GM19438 (cell line): Measurements from ENCODE around the gene MORN5.
A peak's percentile ranks its signal among the peaks of the same experiment; 100 is the strongest.
"Not testable (repeated sequence)": the region's sequence is repeated elsewhere in the genome, so short reads cannot be mapped to it uniquely, and the experiment has no call there.

ENCODE experiments used
- ATAC-seq: cut with Tn5 transposase; IDR thresholded peaks from one replicate; pipeline ENCODE4 v1.9.1; 2021; ENCODE audit warnings: low read depth; ENCODE audit not compliant: unreplicated experiment

The MORN5 gene

GRCh38 chr9:122159026-122159924 is at the start of gene MORN5, which contains the start of gene NDUFA8:
Gene MORN5, plus strand, starts transcription at chr9:122159908. Its CDS starts 65 bp downstream, at chr9:122159973.
Gene NDUFA8, minus strand, starts transcription at chr9:122159779. Its CDS starts 102 bp downstream, at chr9:122159677.
- ATAC-seq: peak; percentile 96

GRCh38 chr9:122110100-122110833 is 49.4 kb upstream of the MORN5 start:
- ATAC-seq: no peak

DNA sequence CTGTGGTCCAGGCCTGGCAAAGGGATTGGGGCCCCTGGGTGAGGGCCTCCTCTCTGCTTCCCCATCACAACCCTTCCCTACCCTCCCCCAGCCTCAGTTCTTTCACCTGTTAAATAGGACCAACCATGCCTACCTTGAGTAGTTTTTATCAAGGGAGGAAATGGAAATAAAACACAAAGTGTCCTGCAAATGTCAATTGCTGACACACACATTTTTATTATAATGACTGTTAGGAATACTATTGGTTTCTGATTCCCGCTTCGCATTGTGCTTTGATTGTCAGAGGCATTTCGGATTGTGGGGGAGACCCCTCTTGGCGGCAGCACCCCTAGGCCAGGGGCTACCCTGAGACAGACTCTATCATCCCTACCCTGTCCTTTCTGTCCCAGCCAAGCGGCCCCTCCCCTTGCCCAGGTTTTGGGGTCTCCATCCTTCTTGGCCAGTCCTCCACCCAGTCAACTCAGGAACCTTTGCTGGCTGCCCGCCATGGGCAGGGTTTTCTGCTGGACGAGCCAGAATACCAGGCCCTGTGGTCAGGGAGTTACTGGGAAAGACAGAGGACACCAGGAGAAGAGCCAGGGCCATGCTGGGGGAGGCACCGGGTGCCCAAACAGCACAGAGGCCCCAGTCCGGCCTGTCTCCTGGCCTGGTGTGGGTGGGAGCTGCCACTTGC is 48.2 kb upstream of the MORN5 start:
- ATAC-seq: no peak

DNA sequence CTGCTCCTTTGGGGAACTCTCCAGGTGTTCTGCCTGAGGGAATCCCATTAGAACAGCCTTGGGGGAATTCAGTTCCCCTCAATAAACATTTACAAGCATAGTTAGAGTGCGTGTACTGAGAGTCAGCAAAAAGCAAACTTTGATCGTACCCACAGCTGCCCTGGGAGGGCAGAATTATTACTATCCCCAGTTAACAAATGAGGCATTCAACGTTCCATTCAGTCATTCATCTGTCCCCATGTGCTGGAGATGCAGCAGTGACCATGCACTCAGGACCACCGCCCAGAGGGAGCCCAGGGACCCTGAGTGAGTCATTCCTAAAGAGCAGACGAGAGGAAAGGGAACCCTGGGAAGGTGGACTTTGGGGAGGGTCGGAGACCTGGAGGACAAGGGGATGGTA is 47.5 kb upstream of the MORN5 start:
- no peak for ATAC-seq

DNA sequence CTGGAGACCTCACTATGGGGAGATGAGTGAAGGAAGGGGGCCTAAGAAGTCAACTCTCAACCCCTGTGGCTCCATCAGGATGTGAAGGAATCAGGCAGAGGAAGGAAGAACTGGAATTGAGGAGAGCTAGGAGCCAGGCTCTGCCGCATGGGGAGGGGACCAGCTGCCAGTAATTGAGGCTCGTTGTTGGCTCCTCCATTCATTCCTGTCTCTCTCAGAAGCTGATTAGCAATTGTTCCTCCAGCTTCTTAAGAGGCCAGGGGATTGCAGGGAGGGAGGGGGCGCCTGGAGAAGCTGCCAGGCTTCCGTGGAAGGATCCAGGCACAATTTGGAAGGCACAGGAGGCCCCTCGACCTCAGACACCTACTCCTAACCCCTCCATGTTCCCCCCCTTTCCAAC is 46.1 kb upstream of the MORN5 start:
- ATAC-seq: no peak

- no peak for ATAC-seq
Observed at GRCh38 chr9:122115176-122116035, 44.3 kb upstream of the MORN5 start.

DNA sequence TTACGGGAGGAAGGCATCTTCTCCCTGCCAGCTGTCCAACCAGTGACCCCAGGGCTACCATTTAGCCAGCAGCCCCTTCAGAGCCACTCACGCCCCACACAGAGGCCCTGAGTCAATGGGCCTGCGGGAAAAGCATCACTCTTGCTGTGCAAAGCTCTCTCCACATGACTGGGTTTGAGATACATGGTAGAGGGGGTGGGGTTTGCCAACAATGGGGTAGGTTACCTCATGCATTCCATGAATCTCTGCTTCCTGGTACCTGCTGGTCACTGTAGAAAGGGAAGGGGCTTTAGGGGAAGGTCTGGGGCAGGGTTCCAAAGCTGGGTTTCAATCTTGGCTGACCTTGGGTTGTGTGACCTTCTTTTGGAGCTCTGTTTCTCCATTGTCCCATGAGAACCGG is 43.7 kb upstream of the MORN5 start:
- ATAC-seq: no peak

GRCh38 chr9:122116448-122117173 is 43.1 kb upstream of the MORN5 start:
- ATAC-seq: no peak

- ATAC-seq: not testable (repeated sequence)
Observed at GRCh38 chr9:122117241-122117640, 42.5 kb upstream of the MORN5 start.

- ATAC-seq: no peak
Observed at GRCh38 chr9:122118343-122119165, 41.2 kb upstream of the MORN5 start.

- ATAC-seq: no peak
Observed at GRCh38 chr9:122119166-122119521, 40.6 kb upstream of the MORN5 start.

GRCh38 chr9:122119721-122120120 is 40.0 kb upstream of the MORN5 start:
- no peak for ATAC-seq

DNA sequence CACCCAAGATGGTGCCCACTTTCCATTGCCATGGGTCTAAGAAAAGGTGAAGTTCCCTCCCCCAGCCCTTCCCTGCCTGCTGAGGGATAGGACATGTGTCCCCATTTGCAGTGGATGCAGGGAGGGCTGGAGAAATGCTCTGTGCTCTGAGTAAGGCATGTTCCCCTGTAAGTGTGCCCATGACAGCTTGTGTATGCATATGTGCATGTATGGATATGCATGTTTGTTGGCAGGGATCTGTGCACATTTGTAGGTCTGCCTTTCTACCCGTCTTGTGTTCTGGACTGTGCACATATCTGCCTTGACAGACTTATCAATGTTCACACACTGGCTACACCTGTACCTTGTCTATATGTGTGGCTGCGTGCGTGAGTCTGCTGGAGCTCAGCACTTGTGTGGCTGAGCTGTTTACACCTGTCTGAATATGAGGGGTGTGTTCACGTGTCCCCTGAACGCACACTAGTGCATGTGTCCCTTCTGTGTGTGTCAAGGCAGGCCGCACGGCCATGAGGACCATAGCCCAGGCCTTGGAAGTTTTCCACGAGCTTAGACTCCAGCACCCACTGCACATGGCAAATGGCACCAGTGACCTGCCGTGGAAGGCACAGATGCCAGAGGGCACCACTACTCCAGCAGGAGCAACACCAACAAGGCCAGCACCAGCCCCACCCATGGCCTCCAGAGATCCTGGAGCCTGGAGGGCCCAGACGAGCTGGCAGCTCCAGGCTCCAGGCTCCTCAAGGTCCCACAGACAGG is 39.2 kb upstream of the MORN5 start:
- ATAC-seq: no peak

- no peak for ATAC-seq
Observed at GRCh38 chr9:122121391-122121790, 38.3 kb upstream of the MORN5 start.

DNA sequence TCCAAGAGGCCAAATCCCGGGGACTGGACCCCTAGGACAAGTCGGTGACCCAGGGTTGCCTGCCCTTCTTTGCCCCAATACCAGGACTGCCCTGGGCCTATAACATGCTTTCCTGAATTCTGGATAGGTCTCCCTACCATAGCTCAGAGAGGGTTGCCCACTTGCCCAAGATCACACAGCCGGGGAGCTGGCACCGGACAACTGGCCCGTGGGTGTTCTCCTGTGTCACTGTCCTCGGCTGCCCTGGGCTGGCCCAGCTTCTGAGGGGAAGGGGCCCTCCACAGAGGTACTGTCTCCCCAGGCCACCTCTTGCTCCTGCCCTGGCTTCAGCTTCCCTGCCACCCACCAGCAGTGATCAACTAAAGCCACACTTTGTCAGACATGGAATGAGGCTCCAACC is 37.8 kb upstream of the MORN5 start:
- no peak for ATAC-seq

- no peak for ATAC-seq
Observed at GRCh38 chr9:122122468-122122867, 37.2 kb upstream of the MORN5 start.

GRCh38 chr9:122122903-122123632 is 36.6 kb upstream of the MORN5 start:
- no peak for ATAC-seq
